ENCODE results near the gene MUC3A. TPM values are rescaled to one million over a fixed set of nuclear protein-coding genes. Genes with fewer than 3 reads are reported as not detected.

Gene MUC3A
- total and polyA plus RNA-seq, 3 experiments from 2014 or later = not detected

DNA sequence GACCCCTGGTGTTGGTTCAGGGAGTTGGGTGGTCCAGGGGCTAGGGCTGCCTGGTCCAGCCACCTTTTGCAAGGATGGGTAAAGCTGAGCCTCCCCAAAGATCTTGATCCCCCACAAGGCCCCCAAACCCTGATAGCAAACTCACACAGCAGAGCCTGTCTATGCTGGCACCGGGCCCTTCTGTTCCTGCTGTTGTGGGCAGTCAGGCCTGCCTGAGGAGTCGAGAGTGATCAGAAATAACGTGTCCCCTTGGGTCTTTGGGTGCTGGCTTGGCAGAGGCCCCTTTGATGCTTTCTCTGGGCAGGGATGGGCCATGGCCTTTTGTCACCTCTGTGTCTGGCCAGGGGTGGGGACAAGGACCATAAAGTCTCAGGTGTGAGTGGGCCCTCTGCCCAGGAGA, 19.3 kb downstream of the MUC3A start:
- Histone ChIP-seq H3K4me3 (ENCODE audit: low read length) (no peak overlapping the region), H3K4me1 (ENCODE audit: insufficient read depth, low read length) (peaks cover 19% of the 10 kb centered on the region), H3K9me3 (ENCODE audit: low read length) (no peaks in the 10 kb centered on the region), H3K27me3 (ENCODE audit: insufficient read depth, low read length, poor library complexity, severe bottlenecking) (peaks cover 38% of the 10 kb centered on the region), H3K36me3 (ENCODE audit: insufficient read depth, low read length) (no peaks in the 10 kb centered on the region), H3K27ac (ENCODE audit: low read depth, low read length) (no peak overlapping the region)
- Mint-ChIP-seq H3K27me3 (peaks cover 52 to 62% of the 10 kb centered on the region in 2 donors), H3K4me3 (no peak overlapping the region), H3K36me3 (no peaks in the 10 kb centered on the region), H3K27ac (no peak overlapping the region), H3K9me3 (peaks cover 0 to 2% (median 0%) of the 10 kb centered on the region in 5 donors), H3K4me1 (peaks cover 18 to 27% (median 22%) of the 10 kb centered on the region in 3 donors)
- ChIA-PET CTCF (no interaction called here), POLR2A (no interaction called here)
- DNase-seq = no peak

DNA sequence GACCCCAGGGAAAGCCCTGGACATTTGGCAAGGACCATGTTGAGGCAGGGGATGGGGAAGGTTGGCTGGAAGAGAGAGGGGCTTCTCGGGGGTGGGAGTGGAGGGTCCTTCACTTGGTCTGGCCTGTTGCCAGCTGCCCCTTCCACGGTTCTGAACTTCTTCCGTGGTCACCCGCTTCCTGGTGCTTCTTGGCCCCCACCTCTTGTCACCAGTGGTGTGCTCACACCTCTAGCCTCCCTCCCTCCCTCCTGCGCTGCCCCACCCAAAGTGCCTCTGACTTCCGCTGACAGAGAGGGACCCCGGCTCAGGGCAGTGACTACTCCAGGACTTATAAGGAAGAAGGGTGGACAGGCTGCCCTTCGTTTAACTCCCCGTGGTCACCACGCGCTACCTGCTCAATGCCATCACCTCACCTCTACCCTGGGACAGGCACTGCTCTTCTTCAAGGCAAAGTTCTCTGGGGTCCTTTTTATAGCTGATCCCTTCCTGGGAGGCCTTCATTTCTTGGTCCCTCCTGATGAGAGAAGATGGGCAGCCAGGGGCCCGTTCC, 19.8 kb downstream of the MUC3A start, which contains the start of gene MUC12:
MUC12 (plus strand) TSS at position 500 of the 550 bp plus-strand sequence. CDS start 58 bp downstream, outside the sequence.
- Histone ChIP-seq H3K9me3 (ENCODE audit: low read length) (no peaks in the 10 kb centered on the region), H3K36me3 (ENCODE audit: insufficient read depth, low read length) (no peaks in the 10 kb centered on the region), H3K27me3 (ENCODE audit: insufficient read depth, low read length, poor library complexity, severe bottlenecking) (peaks cover 35% of the 10 kb centered on the region), H3K27ac (ENCODE audit: low read depth, low read length) (no peak within 1 kb of the TSS), H3K4me1 (ENCODE audit: insufficient read depth, low read length) (peaks cover 19% of the 10 kb centered on the region), H3K4me3 (ENCODE audit: low read length) (no peak within 1 kb of the TSS)
- ChIA-PET CTCF (no interaction called here), POLR2A (no interaction called here)
- H3K4me3 Mint-ChIP-seq = no peak within 1 kb of the TSS
- H3K9me3 Mint-ChIP-seq = peaks cover 0 to 2% (median 2%) of the 10 kb centered on the region in 5 donors
- peaks cover 49 to 60% of the 10 kb centered on the region in 2 donors for H3K27me3 Mint-ChIP-seq
- peaks cover 18 to 27% (median 22%) of the 10 kb centered on the region in 3 donors for H3K4me1 Mint-ChIP-seq
- no peak for DNase-seq
- H3K27ac Mint-ChIP-seq = no peak within 1 kb of the TSS
- H3K36me3 Mint-ChIP-seq = peaks cover 0 to 1% (median 0%) of the 10 kb centered on the region in 3 donors

- Histone ChIP-seq H3K4me3 (ENCODE audit: low read length) (no peak overlapping the region), H3K4me1 (ENCODE audit: insufficient read depth, low read length) (peaks cover 7% of the 10 kb centered on the region), H3K36me3 (ENCODE audit: insufficient read depth, low read length) (no peaks in the 10 kb centered on the region), H3K27me3 (ENCODE audit: insufficient read depth, low read length, poor library complexity, severe bottlenecking) (peaks cover 13% of the 10 kb centered on the region), H3K27ac (ENCODE audit: low read depth, low read length) (no peak overlapping the region), H3K9me3 (ENCODE audit: low read length) (no peaks in the 10 kb centered on the region)
- peaks cover 38 to 49% of the 10 kb centered on the region in 2 donors for H3K27me3 Mint-ChIP-seq
- peak overlapping the region in 2 of 8 donors; percentile 22 to 36 for H3K27ac Mint-ChIP-seq
- ChIA-PET CTCF (no interaction called here), POLR2A (no interaction called here)
- H3K36me3 Mint-ChIP-seq = peaks cover 0 to 10% (median 0%) of the 10 kb centered on the region in 3 donors
- no peak overlapping the region for H3K4me3 Mint-ChIP-seq
- DNase-seq = no peak
- H3K9me3 Mint-ChIP-seq = peaks cover 0 to 6% (median 3%) of the 10 kb centered on the region in 5 donors
- H3K4me1 Mint-ChIP-seq = peaks cover 11 to 14% (median 13%) of the 10 kb centered on the region in 3 donors
Measured at GRCh38 chr7:100971111-100972001, 22.0 kb downstream of the MUC3A start.

DNA sequence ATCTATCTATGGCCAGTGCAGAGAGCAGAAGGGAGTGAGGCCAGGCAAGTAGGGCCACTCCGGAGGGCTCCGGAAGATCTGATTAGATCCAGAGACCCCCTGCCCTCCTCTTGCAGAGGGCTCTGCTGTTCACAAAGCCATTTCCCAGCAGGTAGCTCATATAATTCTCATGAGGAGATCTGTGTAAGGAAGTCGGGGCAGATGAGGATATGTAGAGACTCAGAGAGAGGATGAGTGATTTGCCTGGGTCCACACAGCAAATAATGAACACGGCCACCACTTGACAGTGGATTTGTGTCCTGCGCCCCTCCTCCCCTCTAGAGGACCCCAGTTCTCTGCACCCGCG, 22.6 kb downstream of the MUC3A start:
- H3K9me3 ChIP-seq (ENCODE audit: low read length) = no peaks in the 10 kb centered on the region
- H3K4me3 ChIP-seq (ENCODE audit: low read length) = no peak overlapping the region
- POLR2A ChIA-PET = no interaction called here
- no peak overlapping the region for H3K4me3 Mint-ChIP-seq
- no peak overlapping the region for H3K27ac Mint-ChIP-seq
- H3K36me3 ChIP-seq (ENCODE audit: insufficient read depth, low read length) = no peaks in the 10 kb centered on the region
- H3K9me3 Mint-ChIP-seq = peaks cover 0 to 6% (median 3%) of the 10 kb centered on the region in 5 donors
- peaks cover under 1% of the 10 kb centered on the region for H3K4me1 ChIP-seq (ENCODE audit: insufficient read depth, low read length)
- peaks cover 7 to 9% (median 7%) of the 10 kb centered on the region in 3 donors for H3K4me1 Mint-ChIP-seq
- no peak overlapping the region for H3K27ac ChIP-seq (ENCODE audit: low read depth, low read length)
- CTCF ChIA-PET = no interaction called here
- peaks cover 35 to 43% of the 10 kb centered on the region in 2 donors for H3K27me3 Mint-ChIP-seq
- peaks cover 8% of the 10 kb centered on the region for H3K27me3 ChIP-seq (ENCODE audit: insufficient read depth, low read length, poor library complexity, severe bottlenecking)
- peaks cover 0 to 10% (median 0%) of the 10 kb centered on the region in 3 donors for H3K36me3 Mint-ChIP-seq
- DNase-seq = no peak

DNA sequence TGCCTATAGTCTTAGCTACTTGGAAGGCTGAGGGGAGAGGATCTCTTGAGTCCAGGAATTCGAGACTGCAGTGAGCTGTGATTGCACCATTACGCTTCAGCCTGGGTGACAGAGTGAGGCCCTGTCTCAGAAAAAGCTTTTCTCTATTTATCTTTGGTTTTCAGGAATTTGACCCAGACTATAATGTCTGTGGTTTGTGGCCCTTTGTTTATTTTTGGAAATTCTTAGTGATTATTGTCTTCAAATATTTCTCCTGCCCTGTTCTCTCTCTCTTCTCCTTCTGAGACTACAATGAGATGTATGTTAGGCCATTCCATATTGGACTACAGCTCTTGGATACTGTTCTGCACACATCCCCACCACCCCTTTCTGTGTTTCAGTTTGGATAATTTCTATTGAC, 24.7 kb downstream of the MUC3A start:
- POLR2A ChIA-PET = interaction anchor here (0.6 kb wide), 1 partner anchor 38 kb away, joined by 3 read pairs; no protein-coding TSS in a partner anchor

DNA sequence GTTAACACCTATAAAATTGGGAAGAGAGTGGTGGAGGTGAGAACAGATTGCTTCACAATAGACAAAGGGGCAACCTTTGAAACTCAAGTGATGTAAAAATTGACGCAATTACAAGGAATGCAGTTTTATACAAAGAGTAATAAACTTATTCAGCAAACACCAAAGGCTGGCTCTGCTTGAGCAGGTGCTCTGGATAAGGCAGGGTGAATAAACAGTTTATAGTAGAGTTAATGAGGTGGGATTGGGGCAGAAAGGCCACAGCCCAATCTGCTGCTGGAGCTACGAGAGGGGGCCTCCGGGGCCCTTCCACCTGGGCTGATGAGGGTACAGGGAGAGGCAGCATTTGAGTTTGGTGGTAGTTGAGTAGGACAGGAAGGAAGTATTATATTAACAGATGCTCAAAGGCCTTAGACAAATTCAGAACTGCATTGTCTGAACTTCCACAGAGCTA, 26.1 kb downstream of the MUC3A start:
- no peak overlapping the region for H3K27ac ChIP-seq (ENCODE audit: low read depth, low read length)
- no peaks in the 10 kb centered on the region for H3K4me1 Mint-ChIP-seq
- no peak overlapping the region for H3K4me3 ChIP-seq (ENCODE audit: low read length)
- H3K9me3 ChIP-seq (ENCODE audit: low read length) = no peaks in the 10 kb centered on the region
- peaks cover 0 to 6% (median 3%) of the 10 kb centered on the region in 5 donors for H3K9me3 Mint-ChIP-seq
- DNase-seq = no peak
- CTCF ChIA-PET = no interaction called here
- peak overlapping the region in 1 of 8 donors; percentile 2 for H3K27ac Mint-ChIP-seq
- H3K27me3 ChIP-seq (ENCODE audit: insufficient read depth, low read length, poor library complexity, severe bottlenecking) = no peaks in the 10 kb centered on the region
- H3K27me3 Mint-ChIP-seq = peaks cover 8 to 17% of the 10 kb centered on the region in 2 donors
- no peak overlapping the region for H3K4me3 Mint-ChIP-seq
- no peaks in the 10 kb centered on the region for H3K4me1 ChIP-seq (ENCODE audit: insufficient read depth, low read length)
- POLR2A ChIA-PET = no interaction called here
- no peaks in the 10 kb centered on the region for H3K36me3 ChIP-seq (ENCODE audit: insufficient read depth, low read length)
- H3K36me3 Mint-ChIP-seq = peaks cover 0 to 10% (median 0%) of the 10 kb centered on the region in 3 donors

More for the DNA sequence above, 24.7 kb downstream of the MUC3A start:
- Mint-ChIP-seq H3K36me3 (peaks cover 0 to 10% (median 0%) of the 10 kb centered on the region in 3 donors), H3K27ac (no peak overlapping the region), H3K4me1 (peaks cover 0 to 1% (median 0%) of the 10 kb centered on the region in 3 donors), H3K4me3 (no peak overlapping the region), H3K27me3 (peaks cover 17 to 23% of the 10 kb centered on the region in 2 donors), H3K9me3 (peaks cover 0 to 6% (median 3%) of the 10 kb centered on the region in 5 donors)
- CTCF ChIA-PET = no interaction called here
- Histone ChIP-seq H3K4me1 (ENCODE audit: insufficient read depth, low read length) (no peaks in the 10 kb centered on the region), H3K9me3 (ENCODE audit: low read length) (no peaks in the 10 kb centered on the region), H3K27me3 (ENCODE audit: insufficient read depth, low read length, poor library complexity, severe bottlenecking) (no peaks in the 10 kb centered on the region), H3K27ac (ENCODE audit: low read depth, low read length) (no peak overlapping the region), H3K36me3 (ENCODE audit: insufficient read depth, low read length) (no peaks in the 10 kb centered on the region), H3K4me3 (ENCODE audit: low read length) (no peak overlapping the region)
- no peak for DNase-seq

- CTCF ChIA-PET = no interaction called here
- H3K4me3 Mint-ChIP-seq = no peak overlapping the region
Measured at GRCh38 chr7:100978300-100978699, 29.0 kb downstream of the MUC3A start.

More at GRCh38 chr7:100978300-100978699, 29.0 kb downstream of the MUC3A start:
- H3K9me3 ChIP-seq (ENCODE audit: low read length) = no peaks in the 10 kb centered on the region
- H3K4me3 ChIP-seq (ENCODE audit: low read length) = no peak overlapping the region
- no peaks in the 10 kb centered on the region for H3K36me3 ChIP-seq (ENCODE audit: insufficient read depth, low read length)
- Mint-ChIP-seq H3K27ac (no peak overlapping the region), H3K9me3 (peaks cover 0 to 6% (median 3%) of the 10 kb centered on the region in 5 donors), H3K27me3 (peaks cover 2 to 10% of the 10 kb centered on the region in 2 donors), H3K4me1 (no peaks in the 10 kb centered on the region), H3K36me3 (peaks cover 0 to 10% (median 0%) of the 10 kb centered on the region in 3 donors)
- H3K4me1 ChIP-seq (ENCODE audit: insufficient read depth, low read length) = no peaks in the 10 kb centered on the region
- no peak for DNase-seq
- no peak overlapping the region for H3K27ac ChIP-seq (ENCODE audit: low read depth, low read length)
- H3K27me3 ChIP-seq (ENCODE audit: insufficient read depth, low read length, poor library complexity, severe bottlenecking) = no peaks in the 10 kb centered on the region
- POLR2A ChIA-PET = no interaction called here
